SW480 (cell line): Measurements from ENCODE around the gene TASP1.
A peak's percentile ranks its signal among the peaks of the same experiment; 100 is the strongest.
"Not testable (repeated sequence)": the region's sequence is repeated elsewhere in the genome, so short reads cannot be mapped to it uniquely, and the experiment has no call there.

Experiments
- DNase-seq: peaks from one replicate; pipeline ENCODE4 v3.0.0-alpha.2; 2016; ENCODE audit warnings: low spot score

TASP1 gene

DNA sequence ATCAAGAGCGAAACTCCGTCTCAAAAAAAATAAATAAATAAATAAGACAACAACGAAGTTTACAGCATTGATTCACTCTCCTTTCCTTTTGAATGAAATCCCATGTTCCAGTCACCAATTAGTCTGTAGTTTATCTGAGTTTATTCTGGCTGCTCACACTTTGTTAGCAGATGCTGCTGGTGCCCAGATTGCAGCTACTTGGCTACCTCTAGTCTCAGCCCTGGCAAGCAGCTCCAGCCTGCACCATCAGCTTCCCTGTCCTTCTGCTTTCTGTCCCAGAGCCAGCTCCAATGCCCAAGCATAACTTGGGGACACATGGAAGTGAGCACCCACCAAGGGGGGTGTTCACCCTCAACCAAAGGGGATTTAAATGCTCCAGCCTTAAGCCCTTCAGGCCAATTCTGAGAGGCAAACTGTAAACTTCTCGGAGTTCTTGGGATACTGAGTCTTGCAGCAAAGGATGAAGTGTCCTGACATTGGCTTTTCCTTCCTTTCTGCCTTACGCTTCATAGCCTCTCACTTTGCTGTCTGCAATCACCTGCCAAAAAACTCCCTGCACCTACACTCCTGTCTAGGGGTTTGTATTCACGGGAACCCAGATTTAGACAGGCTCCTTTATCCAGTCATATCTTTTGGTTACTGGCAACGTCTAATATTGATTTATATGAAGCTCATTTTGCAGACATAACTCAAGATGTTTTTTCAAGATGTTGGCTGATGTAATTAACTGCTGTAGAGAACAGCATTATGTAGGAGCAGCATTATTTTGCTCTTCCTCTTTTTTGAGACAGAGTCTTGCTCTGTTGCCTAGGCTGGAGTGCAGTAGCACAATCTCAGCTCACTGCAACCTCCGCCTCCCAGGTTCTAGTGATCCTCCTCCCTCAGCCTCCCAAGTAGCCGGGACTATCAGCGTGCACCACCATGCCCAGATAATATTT lies 9.8 kb upstream of the TASP1 start:
- no peak for DNase-seq

DNA sequence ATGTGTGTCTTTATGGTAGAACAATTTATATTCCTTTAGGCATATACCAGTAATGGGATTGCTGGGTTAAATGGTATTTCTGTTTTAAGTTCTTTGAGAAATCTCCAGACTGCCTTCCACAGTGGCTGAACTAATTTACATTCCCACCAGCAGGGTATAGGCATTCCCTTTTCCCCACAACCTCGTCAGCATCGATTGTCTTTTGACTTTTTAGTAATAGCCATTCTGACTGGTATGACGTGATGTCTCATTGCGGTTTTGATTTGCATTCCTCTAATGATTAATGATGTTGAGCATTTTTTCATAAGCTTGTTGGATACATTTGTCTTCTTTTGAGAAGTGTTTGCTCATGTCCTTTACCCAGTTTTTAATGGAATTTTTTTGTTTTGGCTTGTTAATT lies 5.3 kb upstream of the TASP1 start:
- no peak for DNase-seq

DNA sequence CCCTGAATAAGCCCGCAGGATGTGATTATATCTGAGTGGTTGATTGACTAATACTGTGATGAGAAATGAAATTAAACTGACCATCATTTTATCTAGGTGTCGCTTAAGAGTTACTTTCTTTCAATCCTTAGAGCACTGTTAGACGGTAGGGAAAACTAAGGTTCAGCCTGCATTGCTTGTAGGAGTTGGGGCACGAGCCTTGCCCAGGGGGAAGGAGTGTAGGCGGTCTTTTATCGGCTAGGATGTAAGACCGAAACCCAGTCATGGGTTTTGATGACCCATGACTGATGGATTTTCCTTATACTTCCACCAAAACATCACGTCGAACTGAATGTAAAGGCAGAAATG lies 392 bp upstream of the TASP1 start:
- DNase-seq, result no peak

DNA sequence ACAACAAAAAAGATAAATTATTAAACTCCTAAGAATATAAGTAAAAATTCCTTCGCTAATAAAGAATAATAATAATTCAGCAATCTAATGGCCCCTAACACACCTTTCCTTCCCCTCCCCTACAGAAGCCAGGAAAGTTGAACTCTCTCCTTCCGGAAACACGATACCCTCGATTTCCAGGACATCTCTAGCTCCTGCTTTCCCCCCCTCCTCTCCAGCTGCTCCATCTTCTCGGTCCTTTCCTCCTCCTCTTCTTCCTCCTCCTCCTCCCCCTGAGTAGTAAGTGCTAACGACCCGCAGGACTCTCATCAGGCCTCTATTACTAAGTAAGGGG lies 603 bp downstream of the TASP1 start:
- DNase-seq, result peak; percentile 63

DNA sequence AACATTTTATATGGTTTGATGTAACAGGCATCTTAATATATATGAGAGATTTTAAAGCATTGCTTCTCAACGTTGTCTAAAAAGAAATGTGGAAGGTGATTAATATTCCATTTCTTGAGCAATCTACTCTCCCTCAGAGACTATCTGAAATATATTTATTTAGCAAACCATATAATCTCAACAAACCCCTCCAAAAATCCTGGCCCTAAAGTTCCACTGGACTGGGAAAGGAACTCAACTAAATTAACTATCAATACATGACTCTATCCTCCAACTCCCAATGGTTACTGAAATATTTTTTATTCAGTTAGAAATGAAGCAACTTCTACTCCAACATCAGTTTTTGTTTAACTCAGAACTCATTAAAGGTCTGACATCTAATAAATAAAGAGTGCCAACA lies 6.3 kb downstream of the TASP1 start:
- no peak for DNase-seq

DNA sequence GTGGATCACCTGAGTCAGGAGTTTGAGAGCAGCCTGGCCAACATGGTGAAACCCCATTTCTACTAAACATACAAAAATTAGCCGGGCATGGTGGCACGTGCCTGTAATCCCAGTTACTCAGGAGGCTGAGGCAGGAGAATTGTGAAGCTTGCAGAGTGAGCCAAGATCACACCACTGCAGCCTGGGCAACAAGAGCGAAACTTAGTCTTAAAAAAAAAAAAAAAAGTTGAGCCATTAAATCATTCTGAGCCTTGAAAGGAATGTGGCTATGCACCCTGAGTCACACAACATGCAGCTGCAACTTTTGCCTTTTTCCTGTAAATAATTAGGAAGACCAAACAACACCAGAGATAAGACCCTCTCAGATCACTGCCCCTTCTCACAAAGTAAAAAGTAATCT lies 11.2 kb downstream of the TASP1 start:
- DNase-seq, result not testable (repeated sequence)

DNA sequence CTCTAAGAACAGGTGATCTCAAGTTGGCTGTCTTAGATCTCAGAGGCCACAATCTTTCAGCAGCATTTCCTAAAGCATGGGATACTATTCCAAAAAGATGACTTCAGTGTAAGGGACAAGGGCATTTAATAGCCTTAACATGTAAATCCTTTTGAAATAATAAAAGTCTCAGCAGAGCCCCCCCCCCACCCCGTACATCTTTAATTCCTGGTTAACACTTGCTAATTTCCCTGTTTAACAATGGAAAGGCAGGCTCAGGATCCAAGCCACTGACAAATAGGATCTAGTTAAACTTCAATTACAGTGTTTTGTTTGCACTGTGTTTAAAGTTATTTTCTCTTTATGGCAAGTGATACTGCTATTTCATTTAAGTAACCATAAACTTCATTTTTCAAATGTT lies 12.0 kb downstream of the TASP1 start:
- DNase-seq, result no peak

DNA sequence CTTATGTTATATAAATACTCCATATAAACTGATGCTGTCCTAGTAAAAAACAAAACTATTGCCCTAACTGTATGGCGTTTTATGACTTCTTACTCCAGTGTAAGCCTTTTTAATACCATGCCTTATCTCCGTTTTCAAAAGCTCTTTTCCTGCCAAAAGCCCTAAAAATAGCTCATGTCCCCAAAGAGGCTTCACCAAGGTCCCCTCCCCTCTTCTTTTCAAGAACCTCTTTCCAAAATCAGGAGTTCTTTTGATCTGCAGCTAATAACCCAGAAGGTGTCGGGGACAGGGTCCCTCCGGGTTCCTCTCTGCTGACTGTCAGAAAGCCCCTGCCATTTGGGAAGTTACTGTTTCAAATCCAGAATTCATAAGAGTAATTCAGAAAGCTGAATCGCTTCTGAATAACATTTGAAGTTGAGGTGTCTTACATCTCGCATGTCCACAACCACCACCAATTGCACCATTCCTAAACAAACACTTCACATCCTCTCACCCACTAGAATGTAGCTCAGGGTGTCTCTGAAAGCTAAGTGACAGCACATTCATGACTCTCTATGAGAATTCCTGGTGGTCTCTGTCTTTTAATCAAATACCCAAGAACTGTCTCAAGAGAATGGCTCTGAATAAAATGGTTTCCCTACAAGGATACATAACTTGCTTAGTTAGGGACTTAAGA lies 13.3 kb downstream of the TASP1 start:
- no peak for DNase-seq

DNA sequence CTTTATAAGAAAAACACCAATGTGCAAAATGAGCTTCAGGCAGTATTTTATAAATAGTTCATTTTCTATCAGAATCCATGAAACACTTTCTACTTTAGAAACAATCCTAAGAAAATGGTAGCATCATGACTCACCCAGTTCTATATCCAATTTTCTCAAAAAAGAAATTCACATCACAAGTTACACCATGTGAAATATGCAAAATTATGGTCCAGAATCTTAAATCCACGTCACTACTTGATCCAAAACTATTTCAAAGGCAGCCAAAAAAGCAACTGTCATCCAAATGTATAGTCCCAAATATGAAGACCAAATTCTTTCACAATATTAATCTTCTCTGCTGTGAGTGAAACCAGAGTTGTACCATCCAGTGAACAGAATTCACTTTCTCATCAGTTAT lies 19.3 kb downstream of the TASP1 start:
- DNase-seq, result not testable (repeated sequence)

DNA sequence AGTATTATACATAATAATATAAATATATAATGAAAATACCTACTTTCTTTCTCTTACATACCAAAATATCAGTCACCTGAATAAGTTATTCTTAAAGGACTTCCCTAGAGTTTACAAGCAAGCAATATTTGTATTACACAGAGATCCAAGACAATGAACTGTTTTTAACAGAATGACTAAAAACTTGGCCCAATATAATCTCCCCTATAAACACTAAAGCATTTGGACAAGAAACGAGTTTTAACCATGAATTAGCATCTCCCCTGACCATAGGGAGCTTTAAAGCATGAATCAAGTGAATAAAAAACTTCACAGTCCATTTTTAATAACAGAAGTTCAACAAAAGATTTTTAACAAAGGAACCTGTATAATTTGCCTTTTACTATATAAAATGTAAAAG lies 20.3 kb downstream of the TASP1 start:
- DNase-seq, result not testable (repeated sequence)

DNA sequence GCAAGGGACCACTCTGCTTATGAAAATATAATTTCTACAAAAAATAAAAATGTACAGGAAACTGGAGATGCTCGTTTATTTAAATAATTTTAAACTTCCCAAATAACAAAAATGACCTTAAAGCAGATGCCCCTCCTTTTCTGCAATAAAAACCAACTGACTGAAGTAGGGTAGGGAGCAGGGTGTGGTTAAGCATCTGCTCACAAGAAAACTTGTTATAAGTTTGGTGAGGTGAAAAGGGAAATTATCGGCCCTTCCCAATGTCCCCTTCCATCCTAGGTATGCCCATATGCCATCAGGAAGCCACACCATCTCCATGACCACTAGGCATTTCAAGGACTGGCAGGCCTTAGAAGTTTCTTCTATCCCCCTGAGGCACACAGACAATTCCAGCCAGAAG lies 21.1 kb downstream of the TASP1 start:
- DNase-seq, result not testable (repeated sequence)

DNA sequence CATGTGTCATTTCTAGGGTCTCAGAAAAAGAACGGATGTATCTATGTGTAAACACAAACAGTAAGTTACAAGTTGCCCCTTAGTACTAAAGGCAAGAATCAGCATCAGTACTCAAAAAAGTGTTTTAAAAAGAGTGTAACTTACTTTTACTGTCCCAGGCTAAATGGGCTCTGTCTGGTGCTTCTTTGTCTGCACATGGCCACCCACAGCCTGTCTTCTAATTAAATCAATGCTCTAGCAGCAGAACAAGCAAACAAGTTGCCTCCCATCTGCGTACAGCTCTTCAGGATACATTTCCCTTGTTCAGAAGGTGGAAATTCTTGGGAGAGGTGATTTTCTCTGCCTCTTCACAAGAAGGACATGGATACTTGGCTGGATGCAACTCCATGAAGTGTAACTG lies 22.0 kb downstream of the TASP1 start:
- DNase-seq, result not testable (repeated sequence)

DNA sequence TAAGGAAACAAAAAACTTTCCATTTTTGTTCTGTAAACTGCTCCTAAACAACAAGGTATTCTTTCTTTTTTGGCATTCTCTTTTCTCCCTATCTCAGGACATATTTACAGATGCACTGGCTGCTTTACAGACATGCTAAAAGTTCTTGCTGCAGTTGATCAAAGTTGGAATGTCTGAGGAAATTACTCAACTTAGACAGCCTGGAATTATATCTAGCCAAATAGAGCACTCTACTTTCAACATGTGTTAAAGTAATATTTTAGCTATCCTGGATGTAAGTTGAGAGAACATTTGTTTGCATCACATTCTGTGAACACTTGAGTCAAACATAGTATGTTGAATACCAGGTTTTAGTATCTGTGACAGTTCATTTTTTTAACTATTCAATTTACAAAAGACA lies 24.8 kb downstream of the TASP1 start:
- DNase-seq, result no peak

DNA sequence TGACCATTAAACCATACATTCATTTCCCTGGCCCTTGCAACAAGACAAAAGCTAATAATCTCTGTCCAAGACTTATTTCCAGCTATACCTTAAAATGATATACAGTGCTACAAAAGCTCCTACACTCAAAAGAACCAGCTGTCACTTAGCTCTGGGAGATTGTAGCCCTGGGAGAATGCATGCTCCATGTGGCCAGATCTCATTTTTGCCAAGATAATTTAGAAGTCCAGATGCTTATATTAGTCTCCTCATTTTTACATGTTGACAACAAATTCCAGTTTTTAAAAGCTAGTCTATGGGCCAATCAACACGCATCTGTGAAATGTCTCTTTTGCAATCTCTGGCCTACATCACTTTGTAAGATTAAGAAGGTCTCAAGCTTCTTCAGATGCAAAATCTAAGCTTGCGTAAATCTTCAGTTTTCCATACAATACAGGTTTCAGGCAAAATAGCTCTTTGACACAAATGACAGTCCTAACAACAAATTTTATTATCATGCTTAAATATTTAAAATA lies 27.1 kb downstream of the TASP1 start:
- DNase-seq, result no peak

DNA sequence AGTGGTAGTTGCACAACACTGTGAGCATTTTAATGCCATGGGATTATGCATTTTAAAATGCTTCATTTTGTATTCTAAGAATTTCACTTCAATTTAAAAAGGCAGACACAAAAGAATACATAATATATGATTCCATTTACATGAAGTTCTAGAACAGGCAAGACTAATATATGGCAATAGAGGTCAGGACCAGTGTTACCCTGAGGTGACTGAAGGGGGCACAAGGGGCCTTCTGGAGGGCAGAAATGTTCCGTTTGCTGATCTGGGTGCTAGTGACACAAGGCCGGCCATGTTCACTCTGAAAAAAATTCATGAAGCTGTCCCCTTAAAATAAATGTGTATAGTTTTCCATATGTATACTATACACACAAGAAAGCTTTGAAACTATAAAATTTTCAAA lies 28.5 kb downstream of the TASP1 start:
- no peak for DNase-seq

DNA sequence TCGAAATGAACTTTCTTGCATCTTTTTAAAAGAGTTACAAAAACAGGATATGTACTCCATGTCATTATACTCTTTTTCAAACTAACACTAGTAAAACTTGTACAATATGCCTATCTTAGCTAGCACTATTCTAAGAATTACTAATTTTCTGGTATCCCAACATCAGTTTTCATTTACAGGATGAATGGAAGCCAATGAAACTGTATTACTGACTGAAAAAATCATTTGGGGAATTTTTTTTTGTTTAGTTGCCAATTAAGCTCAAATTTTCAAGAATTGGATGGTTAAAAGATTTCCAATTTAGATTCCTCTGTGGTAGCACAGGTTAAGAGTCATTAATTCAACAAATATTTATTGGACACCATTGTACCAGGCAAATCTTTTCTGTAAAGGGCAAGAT lies 30.7 kb downstream of the TASP1 start:
- no peak for DNase-seq

DNA sequence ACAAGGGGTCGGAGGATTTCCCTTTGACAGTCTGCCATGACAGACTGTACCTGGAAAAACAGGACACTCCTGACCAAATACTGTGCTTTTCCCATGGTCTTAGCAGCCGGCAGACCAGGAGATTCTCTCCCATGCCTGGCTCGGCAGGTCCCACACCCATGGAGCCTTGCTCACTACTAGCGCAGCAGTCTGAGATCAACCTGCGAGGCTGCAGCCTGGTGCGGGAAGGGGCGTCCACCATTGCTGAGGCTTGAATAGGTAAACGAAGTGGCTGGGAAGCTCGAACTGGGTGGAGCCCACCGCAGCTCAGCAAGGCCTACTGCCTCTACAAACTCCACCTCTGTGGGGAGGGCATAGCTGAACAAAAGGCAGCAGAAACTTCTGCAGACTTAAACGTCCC lies 45.3 kb downstream of the TASP1 start:
- not testable (repeated sequence) for DNase-seq

DNA sequence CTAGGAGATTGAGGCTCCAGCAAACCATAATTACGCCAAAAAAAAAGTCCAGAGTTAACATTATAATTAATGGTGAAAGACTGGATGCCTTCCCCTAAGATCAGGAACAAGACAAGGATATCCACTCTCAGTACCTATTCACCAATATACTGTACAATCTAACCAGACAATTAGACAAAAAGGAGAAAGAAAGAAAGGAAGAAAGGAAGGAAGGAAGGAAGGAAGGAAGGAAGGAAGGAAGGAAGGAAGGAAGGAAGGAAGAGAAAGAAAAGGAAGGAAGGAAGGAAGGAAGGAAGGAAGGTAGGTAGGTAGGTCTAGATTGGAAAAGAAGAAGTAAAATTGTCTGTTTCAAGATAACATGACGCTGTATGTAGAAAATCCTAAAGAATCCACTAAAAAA lies 50.7 kb downstream of the TASP1 start:
- DNase-seq, result no peak

DNA sequence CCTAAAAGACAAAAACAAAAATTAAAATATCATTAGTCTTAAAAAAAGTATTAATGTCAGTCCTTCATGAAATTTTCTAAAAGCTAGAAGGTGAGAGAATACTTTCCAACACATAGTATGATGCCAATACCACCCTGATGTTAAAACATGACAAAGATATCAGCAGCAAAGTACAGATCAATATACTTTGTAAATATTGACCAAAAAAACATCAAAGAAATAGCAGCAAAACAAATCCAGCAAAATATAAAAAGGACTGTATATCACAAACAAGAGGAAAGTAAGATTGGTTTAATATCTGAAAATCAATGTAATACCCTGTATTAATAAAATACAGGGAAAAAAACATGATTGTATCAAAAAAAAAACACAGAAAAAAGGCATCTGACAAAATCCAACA lies 51.4 kb downstream of the TASP1 start:
- no peak for DNase-seq

DNA sequence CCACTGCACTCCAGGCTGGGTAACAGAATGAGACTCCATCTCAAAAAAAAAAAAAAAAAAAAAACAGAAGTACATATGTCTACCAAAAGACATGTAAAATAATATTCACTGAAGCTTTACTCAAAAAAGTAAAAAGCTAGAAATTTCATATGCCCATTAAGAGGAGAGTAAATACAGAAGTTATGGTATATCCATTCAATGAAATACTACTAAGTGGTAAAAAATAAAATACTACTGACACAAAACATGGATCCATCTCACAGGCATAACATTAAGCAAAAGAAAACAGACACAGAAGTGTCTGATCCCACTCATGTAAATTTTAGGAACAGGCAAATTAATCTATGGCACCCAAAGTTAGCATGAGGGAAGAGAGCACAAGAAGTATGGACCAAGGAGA lies 52.6 kb downstream of the TASP1 start:
- DNase-seq, result no peak

DNA sequence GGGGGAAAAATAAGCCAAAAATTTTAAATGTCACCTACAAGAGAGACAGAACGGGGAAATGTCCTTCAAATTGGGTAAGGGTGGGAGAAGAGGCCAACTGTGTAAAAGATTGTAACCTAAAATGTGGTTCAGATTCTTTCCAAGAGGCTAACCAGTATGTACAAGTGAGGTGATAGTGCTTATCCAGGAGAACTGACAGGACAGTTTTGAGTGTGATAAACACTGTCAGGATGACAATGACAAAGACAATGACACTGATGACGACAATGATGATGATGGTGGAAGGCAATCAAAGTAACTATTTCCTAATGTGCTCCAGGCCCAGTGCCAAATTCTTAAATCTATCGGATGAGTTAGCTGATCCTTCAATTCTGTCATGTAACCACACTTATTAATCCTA lies 57.3 kb downstream of the TASP1 start:
- no peak for DNase-seq

DNA sequence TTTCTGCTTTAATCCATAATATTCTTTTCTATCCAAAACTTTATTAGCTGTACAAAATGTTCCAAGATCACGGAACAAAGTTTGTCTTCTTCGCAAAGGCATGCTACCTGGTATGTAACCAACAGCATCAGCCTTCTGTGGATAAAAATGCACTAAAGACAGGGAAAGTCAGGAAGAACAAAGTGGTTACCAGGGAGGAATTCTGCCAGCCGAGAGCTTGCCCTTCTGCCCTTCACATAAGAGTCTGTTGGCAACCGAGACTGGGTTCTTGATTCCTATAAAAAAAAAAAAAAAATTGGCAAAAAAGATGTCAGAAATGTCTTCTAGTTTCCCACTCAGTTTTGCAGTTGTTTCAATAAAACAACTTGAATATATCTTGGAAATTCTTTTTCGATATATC lies 58.0 kb downstream of the TASP1 start:
- no peak for DNase-seq

DNA sequence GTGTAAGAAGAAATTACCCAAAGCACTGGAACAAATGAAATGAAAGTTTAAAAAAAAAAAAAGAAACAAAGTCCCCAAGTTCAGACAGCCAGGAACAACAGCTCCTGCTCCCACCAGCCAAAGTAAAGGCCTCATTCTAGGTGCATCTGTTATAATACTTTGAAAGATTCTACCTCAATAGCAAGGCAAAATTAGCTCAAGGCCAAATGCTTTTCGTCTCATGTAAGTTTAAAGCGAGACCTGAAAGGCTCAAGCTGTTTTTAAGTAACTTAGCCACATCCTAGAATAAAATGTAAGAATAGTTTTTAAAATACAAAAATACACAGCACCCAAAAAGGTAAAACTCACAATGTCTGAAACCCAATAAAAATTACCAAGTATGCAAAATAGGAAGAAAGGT lies 64.7 kb downstream of the TASP1 start:
- no peak for DNase-seq

DNA sequence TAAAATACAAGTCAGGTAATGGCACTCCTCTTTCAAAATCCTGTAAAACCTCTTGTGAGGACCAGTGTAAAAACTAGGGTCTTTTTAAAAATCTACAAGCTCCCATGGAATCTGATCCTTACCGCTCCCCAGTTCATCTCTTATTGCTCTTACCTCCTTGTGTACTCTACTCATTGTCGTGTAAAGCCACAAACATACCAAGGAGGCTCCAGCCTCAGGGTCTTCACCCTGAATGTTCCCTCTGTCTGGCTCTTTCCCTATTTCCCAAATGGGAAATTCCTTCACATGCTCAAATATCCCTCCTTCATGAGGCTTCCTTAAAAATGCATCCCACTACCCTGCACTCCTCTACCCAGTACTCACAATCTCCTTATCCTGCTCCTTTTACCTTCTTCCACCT lies 67.1 kb downstream of the TASP1 start:
- DNase-seq, result no peak
